ENCODE data around the gene DENND5A. TPM values are rescaled to one million over a fixed set of nuclear protein-coding genes. Genes with fewer than 3 reads are reported as not detected.

The DENND5A gene
- total and polyA plus RNA-seq, 3 donors from 2014 or later: 51.2 to 88.8 (median 73.6) TPM

GRCh38 chr11:9118277-9118676, 146.9 kb downstream of the DENND5A start:
- Histone ChIP-seq H3K9me3 (no peaks in the 10 kb centered on the region), H3K36me3 (ENCODE audit: low read depth, missing control alignments) (no peaks in the 10 kb centered on the region), H3K27ac (no peak overlapping the region), H3K4me3 (no peak overlapping the region), H3K27me3 (no peaks in the 10 kb centered on the region), H3K4me1 (no peaks in the 10 kb centered on the region)
- TF ChIP-seq CTCF (IDR thresholded peaks at IDR 0.05) (no peak), POLR2A (IDR thresholded peaks at IDR 0.05) (no peak)
- no peak for DNase-seq
- intact Hi-C loops (cut with DNase I; ENCODE audit: low total_unique reads): no loop called here
- WGBS, 2 donors: 88 to 94% methylated on average over 2 of the region's 2 CpGs

- Histone ChIP-seq H3K36me3 (ENCODE audit: low read depth, missing control alignments) (no peaks in the 10 kb centered on the region), H3K27ac (no peak overlapping the region), H3K9me3 (no peaks in the 10 kb centered on the region), H3K4me1 (no peaks in the 10 kb centered on the region), H3K27me3 (no peaks in the 10 kb centered on the region), H3K4me3 (no peak overlapping the region)
- TF ChIP-seq CTCF (IDR thresholded peaks at IDR 0.05): no peak
- TF ChIP-seq POLR2A (IDR thresholded peaks at IDR 0.05): no peak
- WGBS, 2 donors: 95 to 99% methylated on average over 2 of the region's 2 CpGs
- intact Hi-C loops (cut with DNase I; ENCODE audit: low total_unique reads): no loop called here
- DNase-seq: no peak
Measured at GRCh38 chr11:9112075-9112474, 153.1 kb downstream of the DENND5A start.

GRCh38 chr11:9109858-9110731, 155.1 kb downstream of the DENND5A start:
- no peak overlapping the region for H3K27ac ChIP-seq
- no peaks in the 10 kb centered on the region for H3K9me3 ChIP-seq
- H3K4me1 ChIP-seq: no peaks in the 10 kb centered on the region
- no peaks in the 10 kb centered on the region for H3K36me3 ChIP-seq (ENCODE audit: low read depth, missing control alignments)
- 95 to 99% methylated on average over 3 of the region's 3 CpGs for WGBS, 2 donors
- H3K27me3 ChIP-seq: no peaks in the 10 kb centered on the region
- intact Hi-C loops (cut with DNase I; ENCODE audit: low total_unique reads): no loop called here
- TF ChIP-seq POLR2A (IDR thresholded peaks at IDR 0.05): no peak
- TF ChIP-seq CTCF (IDR thresholded peaks at IDR 0.05): no peak
- no peak for DNase-seq
- no peak overlapping the region for H3K4me3 ChIP-seq

GRCh38 chr11:9104580-9104979, 160.6 kb downstream of the DENND5A start:
- H3K4me1 ChIP-seq: no peaks in the 10 kb centered on the region
- 92 to 93% methylated on average over 7 of the region's 7 CpGs for WGBS, 2 donors
- TF ChIP-seq POLR2A (IDR thresholded peaks at IDR 0.05): no peak
- TF ChIP-seq CTCF (IDR thresholded peaks at IDR 0.05): no peak
- intact Hi-C loops (cut with DNase I; ENCODE audit: low total_unique reads): no loop called here
- DNase-seq: no peak
- no peaks in the 10 kb centered on the region for H3K27me3 ChIP-seq
- no peak overlapping the region for H3K4me3 ChIP-seq
- no peaks in the 10 kb centered on the region for H3K9me3 ChIP-seq
- H3K36me3 ChIP-seq (ENCODE audit: low read depth, missing control alignments): no peaks in the 10 kb centered on the region
- H3K27ac ChIP-seq: no peak overlapping the region
